ENCODE measurements around the gene TRPV5.

The TRPV5 gene

DNA sequence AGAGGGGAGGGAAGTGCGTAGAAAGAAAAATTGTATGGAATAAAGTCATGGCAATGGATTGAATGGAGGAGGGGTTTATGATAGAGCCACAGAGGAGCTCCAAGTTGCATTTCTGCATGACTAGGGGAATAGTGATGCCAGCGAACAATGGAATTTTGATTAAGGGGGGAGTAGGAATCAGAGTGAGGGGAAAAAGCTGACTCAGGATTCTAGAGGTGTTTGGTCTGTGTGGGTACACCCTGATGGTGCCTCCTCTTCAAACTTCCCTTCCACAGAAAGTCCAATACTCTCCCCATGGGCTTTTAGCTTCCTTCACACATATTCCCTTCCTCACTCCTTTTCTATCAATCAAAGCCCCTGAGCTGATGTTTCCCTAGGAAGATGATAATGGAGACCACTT, 30.4 kb upstream of the TRPV5 start:
- TF ChIP-seq, protein P1, sequence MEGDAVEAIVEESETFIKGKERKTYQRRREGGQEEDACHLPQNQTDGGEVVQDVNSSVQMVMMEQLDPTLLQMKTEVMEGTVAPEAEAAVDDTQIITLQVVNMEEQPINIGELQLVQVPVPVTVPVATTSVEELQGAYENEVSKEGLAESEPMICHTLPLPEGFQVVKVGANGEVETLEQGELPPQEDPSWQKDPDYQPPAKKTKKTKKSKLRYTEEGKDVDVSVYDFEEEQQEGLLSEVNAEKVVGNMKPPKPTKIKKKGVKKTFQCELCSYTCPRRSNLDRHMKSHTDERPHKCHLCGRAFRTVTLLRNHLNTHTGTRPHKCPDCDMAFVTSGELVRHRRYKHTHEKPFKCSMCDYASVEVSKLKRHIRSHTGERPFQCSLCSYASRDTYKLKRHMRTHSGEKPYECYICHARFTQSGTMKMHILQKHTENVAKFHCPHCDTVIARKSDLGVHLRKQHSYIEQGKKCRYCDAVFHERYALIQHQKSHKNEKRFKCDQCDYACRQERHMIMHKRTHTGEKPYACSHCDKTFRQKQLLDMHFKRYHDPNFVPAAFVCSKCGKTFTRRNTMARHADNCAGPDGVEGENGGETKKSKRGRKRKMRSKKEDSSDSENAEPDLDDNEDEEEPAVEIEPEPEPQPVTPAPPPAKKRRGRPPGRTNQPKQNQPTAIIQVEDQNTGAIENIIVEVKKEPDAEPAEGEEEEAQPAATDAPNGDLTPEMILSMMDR (IDR thresholded peaks at IDR 0.05; ENCODE audit: low read depth, low read length) = no peak
- DNase-seq = no peak
- no peaks in the 10 kb centered on the region for H3K27me3 ChIP-seq (ENCODE audit: insufficient read depth, low read depth, severe bottlenecking)
- no peak overlapping the region for H3K27ac ChIP-seq
- H3K4me3 ChIP-seq (ENCODE audit: low read depth, low read length) = no peak overlapping the region
- H3K36me3 ChIP-seq = no peaks in the 10 kb centered on the region
- no peaks in the 10 kb centered on the region for H3K9me3 ChIP-seq (ENCODE audit: severe bottlenecking)

- Histone ChIP-seq H3K4me3 (ENCODE audit: low read depth, low read length) (no peak overlapping the region), H3K9me3 (ENCODE audit: severe bottlenecking) (no peaks in the 10 kb centered on the region), H3K27me3 (ENCODE audit: insufficient read depth, low read depth, severe bottlenecking) (no peaks in the 10 kb centered on the region), H3K27ac (peak overlapping the region; percentile 87), H3K36me3 (no peaks in the 10 kb centered on the region)
- TF ChIP-seq, protein P1 (IDR thresholded peaks at IDR 0.05; ENCODE audit: low read depth, low read length) = no peak
- DNase-seq = no peak
These were observed 29.4 kb upstream of the TRPV5 start for GRCh38 chr7:142962991-142963390.

DNA sequence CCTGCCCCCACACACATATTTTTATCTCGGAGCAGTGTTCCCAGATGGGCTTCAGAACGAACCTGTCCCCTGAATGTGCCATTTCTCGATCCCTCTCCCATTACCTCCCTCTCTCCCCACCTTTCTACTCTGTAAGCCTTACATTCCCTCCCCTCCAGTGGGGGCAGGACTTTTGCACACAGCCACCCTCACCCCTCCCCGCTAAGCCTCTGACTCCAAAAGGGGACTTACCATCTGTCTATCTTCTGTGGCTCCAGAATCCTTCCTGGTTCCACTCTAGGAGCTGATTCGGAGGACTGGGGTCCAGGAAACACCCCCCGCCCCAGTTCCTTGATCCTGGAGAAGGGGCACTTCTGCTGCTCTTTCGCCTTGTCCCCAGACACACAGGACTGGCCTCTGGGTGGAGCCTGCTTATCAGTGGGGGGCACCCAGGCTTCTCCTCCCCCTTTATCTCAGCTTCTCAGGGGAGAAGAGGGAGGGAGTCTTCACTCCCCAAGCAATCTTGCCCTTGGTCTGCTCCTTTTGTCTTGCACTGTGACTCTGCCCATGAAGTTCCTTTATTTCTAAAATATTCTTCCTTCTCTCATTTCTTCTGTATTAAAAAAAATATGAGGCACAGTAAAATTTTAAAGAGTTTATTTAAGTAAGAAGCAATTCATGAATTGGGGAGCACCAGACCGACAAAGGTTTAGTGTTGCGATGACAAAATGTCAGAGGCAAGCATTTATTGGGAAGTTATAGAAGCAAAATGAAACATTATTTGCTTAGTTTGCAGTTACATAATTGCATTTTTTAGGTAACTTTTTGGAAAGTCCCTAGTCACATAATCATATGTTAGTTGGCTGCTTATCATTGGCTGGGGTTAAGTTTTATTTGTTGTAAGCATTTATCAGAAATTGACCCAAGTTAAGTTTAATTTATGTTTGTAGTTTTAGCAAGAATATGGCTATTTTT, 28.7 kb upstream of the TRPV5 start, which contains the start of gene KEL:
TSS of gene KEL (minus strand) at position 391 of the 954 bp plus-strand sequence. CDS start at position 234, 157 bp downstream.
- no peaks in the 10 kb centered on the region for H3K9me3 ChIP-seq (ENCODE audit: severe bottlenecking)
- TF ChIP-seq, protein P1 (IDR thresholded peaks at IDR 0.05; ENCODE audit: low read depth, low read length) = no peak
- H3K4me3 ChIP-seq (ENCODE audit: low read depth, low read length) = peak within 1 kb of the TSS; percentile 34
- peak; percentile 86 for DNase-seq
- H3K36me3 ChIP-seq = no peaks in the 10 kb centered on the region; the same call in 1 of the 2 replicates
- no peaks in the 10 kb centered on the region for H3K27me3 ChIP-seq (ENCODE audit: insufficient read depth, low read depth, severe bottlenecking)
- peak within 1 kb of the TSS; percentile 87 for H3K27ac ChIP-seq

- H3K9me3 ChIP-seq (ENCODE audit: severe bottlenecking) = no peaks in the 10 kb centered on the region
- peak overlapping the region; percentile 34 for H3K4me3 ChIP-seq (ENCODE audit: low read depth, low read length)
- peak overlapping the region; percentile 87 for H3K27ac ChIP-seq
- H3K27me3 ChIP-seq (ENCODE audit: insufficient read depth, low read depth, severe bottlenecking) = no peaks in the 10 kb centered on the region
- no peak for DNase-seq
- TF ChIP-seq, protein P1 (IDR thresholded peaks at IDR 0.05; ENCODE audit: low read depth, low read length) = no peak
- no peaks in the 10 kb centered on the region; the same call in 1 of the 2 replicates for H3K36me3 ChIP-seq
These were observed 28.0 kb upstream of the TRPV5 start for GRCh38 chr7:142961595-142961972.

- peak; percentile 15 for DNase-seq
- Histone ChIP-seq H3K9me3 (ENCODE audit: severe bottlenecking) (no peaks in the 10 kb centered on the region), H3K4me3 (ENCODE audit: low read depth, low read length) (no peak overlapping the region), H3K27me3 (ENCODE audit: insufficient read depth, low read depth, severe bottlenecking) (no peaks in the 10 kb centered on the region), H3K27ac (0 out of 2 replicates have a peak overlapping the region, but pooled peaks have one; percentile 87), H3K36me3 (no peaks in the 10 kb centered on the region; the same call in 1 of the 2 replicates)
- TF ChIP-seq, protein P1 (IDR thresholded peaks at IDR 0.05; ENCODE audit: low read depth, low read length) = no peak
These were observed 27.5 kb upstream of the TRPV5 start for GRCh38 chr7:142960955-142961512.

All from WERI-Rb-1 (cell line).